ENCODE results near the gene TGFBR3L. TPM values are rescaled to one million over a fixed set of nuclear protein-coding genes. Genes with fewer than 3 reads are reported as not detected.
A peak's percentile ranks its signal among the peaks of the same experiment; 100 is the strongest.

Gene TGFBR3L
- total and polyA plus RNA-seq, 2 of the 13 experiments (the other 11 are each of a cell fraction or from before 2014, with no cell fraction given) = 0.20 to 1.0 TPM

GRCh38 chr19:7888145-7888825 lies 26.3 kb upstream of the TGFBR3L start, which contains the start of gene LRRC8E (continued):
- peak; percentile 41 for TF ChIP-seq ZNF407 (CRISPR knock-in tag; IDR thresholded peaks at IDR 0.05; ENCODE audit: not compliant biosample characterization)
- no peak for TF ChIP-seq ZFYVE20 (CRISPR knock-in tag; IDR thresholded peaks at IDR 0.05; ENCODE audit: borderline replicate concordance, low read depth)
- no peak for TF ChIP-seq JUNB (CRISPR knock-in tag; IDR thresholded peaks at IDR 0.05; ENCODE audit: borderline replicate concordance)
- no peak for TF ChIP-seq ADNP (CRISPR knock-in tag; IDR thresholded peaks at IDR 0.05)
- TF ChIP-seq ZNF205 (CRISPR knock-in tag; IDR thresholded peaks at IDR 0.05) = peak; percentile 49; the same call in 1 of the 2 replicates
- TF ChIP-seq NCOA5 (CRISPR knock-in tag; IDR thresholded peaks at IDR 0.05) = no peak
- TF ChIP-seq KLF12 (CRISPR knock-in tag; IDR thresholded peaks at IDR 0.05; ENCODE audit: borderline replicate concordance) = no peak
- TF ChIP-seq ZNF333 (CRISPR knock-in tag; IDR thresholded peaks at IDR 0.05; ENCODE audit: borderline replicate concordance) = 0 out of 2 replicates have a peak, but pooled peaks have one; percentile 42
- TF ChIP-seq ZXDC (CRISPR knock-in tag; IDR thresholded peaks at IDR 0.05) = no peak; the same call in 1 of the 2 replicates
- TF ChIP-seq ZNF878 (CRISPR knock-in tag; IDR thresholded peaks at IDR 0.05) = no peak
- TF ChIP-seq ZBTB1 (CRISPR knock-in tag; IDR thresholded peaks at IDR 0.05; ENCODE audit: borderline replicate concordance) = no peak
- no peak for TF ChIP-seq RFX3 (CRISPR knock-in tag; IDR thresholded peaks at IDR 0.05)
- TF ChIP-seq ZNF513 (CRISPR knock-in tag; conservative IDR thresholded peaks at IDR 0.05) = no peak
- no peak for TF ChIP-seq TBX3 (IDR thresholded peaks at IDR 0.05; ENCODE audit: borderline replicate concordance)
- 0 out of 2 replicates have a peak, but pooled peaks have one; percentile 68 for TF ChIP-seq ZNF543 (CRISPR knock-in tag; IDR thresholded peaks at IDR 0.05)
- TF ChIP-seq HDAC1 (CRISPR knock-in tag; IDR thresholded peaks at IDR 0.05) = peak; percentile 39; the same call in 1 of the 2 replicates

All from HepG2 (cell line).